Neural cell (in vitro differentiated cells): ENCODE results near the gene DDX31. TPM values are rescaled to one million over a fixed set of nuclear protein-coding genes. Genes with fewer than 3 reads are reported as not detected.

ENCODE experiments used
- H2AFZ ChIP-seq: fragments of 200-600, 300-800 bp; sonication (generic), shearing (Covaris generic); 2 replicates; pipeline ENCODE4 v1.6.0; 2014; ENCODE audit warnings: low read depth, mild to moderate bottlenecking, antibody characterized with exemption, low read length, moderate library complexity
- H3F3A ChIP-seq: fragments of 200-600 bp; shearing (Covaris generic); 2 replicates; pipeline ENCODE4 v1.6.1; 2016; ENCODE audit warnings: mild to moderate bottlenecking, moderate library complexity, mixed read lengths, antibody characterized with exemption, low read length; ENCODE audit not compliant: insufficient read depth, poor library complexity, severe bottlenecking
- H3K27ac ChIP-seq: fragments of 200-600, 300-800 bp; sonication (generic), shearing (Covaris generic); 2 replicates; pipeline ENCODE4 v1.5.1; 2014; ENCODE audit warnings: mild to moderate bottlenecking, low read length, moderate library complexity
- H3K27me3 ChIP-seq: fragments of 300-800, 200-600 bp; sonication (generic), shearing (Covaris generic); 2 replicates; pipeline ENCODE4 v1.6.0; 2014; ENCODE audit warnings: mild to moderate bottlenecking, low read depth, low read length, moderate library complexity; ENCODE audit not compliant: insufficient read depth
- H3K36me3 ChIP-seq: fragments of 300-800, 200-600 bp; sonication (generic), shearing (Covaris generic); 2 replicates; pipeline ENCODE4 v1.5.1; 2014; ENCODE audit warnings: mild to moderate bottlenecking, antibody characterized with exemption, low read length, moderate library complexity; ENCODE audit not compliant: insufficient read depth
- H3K4me2 ChIP-seq: fragments of 300-800, 200-600 bp; sonication (generic), shearing (Covaris generic); 2 replicates; pipeline ENCODE4 v1.6.0; 2014; ENCODE audit warnings: mild to moderate bottlenecking, low read length
- H3K4me3 ChIP-seq: fragments of 300-800, 200-600 bp; sonication (generic), shearing (Covaris generic); 2 replicates; pipeline ENCODE4 v1.5.1; 2014; ENCODE audit warnings: mild to moderate bottlenecking, low read length, moderate library complexity
- H3K79me2 ChIP-seq: fragments of 200-600 bp; shearing (Covaris generic); replicated peaks from 2 replicates; pipeline ENCODE4 v1.6.0; 2014; ENCODE audit warnings: mild to moderate bottlenecking, low read length, moderate library complexity; ENCODE audit not compliant: insufficient read depth
- H3K9ac ChIP-seq: fragments of 300-800, 200-600 bp; sonication (generic), shearing (Covaris generic); 2 replicates; pipeline ENCODE4 v1.6.1; 2016; ENCODE audit warnings: mild to moderate bottlenecking, low read length, mixed read lengths
- H3K9me2 ChIP-seq: fragments of 200-600 bp; shearing (Covaris generic); 2 replicates; pipeline ENCODE4 v1.6.1; 2016; ENCODE audit warnings: mild to moderate bottlenecking, low read length, mixed read lengths; ENCODE audit not compliant: insufficient read depth
- H3K9me3 ChIP-seq: fragments of 200-600, 300-800 bp; sonication (generic), shearing (Covaris generic); 2 replicates; pipeline ENCODE4 v1.6.1; 2016; ENCODE audit warnings: mild to moderate bottlenecking, mixed run types, low read length, moderate library complexity, mixed read lengths
- H4K20me1 ChIP-seq: fragments of 200-600 bp; shearing (Covaris generic); 2 replicates; pipeline ENCODE4 v1.6.1; 2016; ENCODE audit warnings: mild to moderate bottlenecking, mixed run types; ENCODE audit not compliant: insufficient read depth
- CTCF ChIP-seq: fragments of 450-650 bp; IDR thresholded peaks from 2 replicates; pipeline ENCODE4 v1.5.1; 2014; ENCODE audit warnings: antibody characterized with exemption, mild to moderate bottlenecking, moderate library complexity; ENCODE audit not compliant: poor library complexity, severe bottlenecking
- EP300 ChIP-seq: fragments of 450-650 bp; conservative IDR thresholded peaks from 2 replicates; pipeline ENCODE4 v1.6.1; 2014; ENCODE audit warnings: antibody characterized with exemption, mild to moderate bottlenecking, moderate library complexity; ENCODE audit not compliant: poor library complexity, severe bottlenecking
- EZH2 ChIP-seq: fragments of 200-600, 300-800 bp; shearing (Covaris generic), sonication (generic); IDR thresholded peaks from 2 replicates; pipeline ENCODE4 v1.6.1; 2014; ENCODE audit warnings: antibody characterized with exemption, low read length, borderline replicate concordance, mild to moderate bottlenecking; ENCODE audit not compliant: insufficient read depth, poor library complexity, severe bottlenecking
- MXI1 ChIP-seq: fragments of 450-650 bp; conservative IDR thresholded peaks from 2 replicates; pipeline ENCODE4 v1.6.1; 2014; ENCODE audit warnings: antibody characterized with exemption, mild to moderate bottlenecking; ENCODE audit not compliant: poor library complexity, severe bottlenecking
- POLR2AphosphoS5 ChIP-seq: IDR thresholded peaks from 2 replicates; pipeline ENCODE4 v1.6.1; 2012
- RAD21 ChIP-seq: fragments of 450-650 bp; conservative IDR thresholded peaks from 2 replicates; pipeline ENCODE4 v1.6.1; 2014; ENCODE audit warnings: antibody characterized with exemption, mild to moderate bottlenecking, moderate library complexity
- REST ChIP-seq: IDR thresholded peaks from 2 replicates; pipeline ENCODE4 v1.6.1; 2012; ENCODE audit warnings: borderline replicate concordance
- SMC3 ChIP-seq: fragments of 450-650 bp; conservative IDR thresholded peaks from 2 replicates; pipeline ENCODE4 v1.6.1; 2014; ENCODE audit warnings: antibody characterized with exemption, mild to moderate bottlenecking, moderate library complexity; ENCODE audit not compliant: poor library complexity
- TAF1 ChIP-seq: IDR thresholded peaks from 2 replicates; pipeline ENCODE4 v1.6.1; 2012; ENCODE audit warnings: low read depth
- polyA plus RNA-seq: library from polyadenylated mRNA; depleted of rRNA; stranded (reverse); fragments of >200 nt; gene quantifications from 2 replicates; pipeline ENCODE4 v1.2.3, GENCODE V29; 2014

DDX31 gene
- polyA plus RNA-seq, 1 donor from 2014 or later, result 12.8 TPM

DNA sequence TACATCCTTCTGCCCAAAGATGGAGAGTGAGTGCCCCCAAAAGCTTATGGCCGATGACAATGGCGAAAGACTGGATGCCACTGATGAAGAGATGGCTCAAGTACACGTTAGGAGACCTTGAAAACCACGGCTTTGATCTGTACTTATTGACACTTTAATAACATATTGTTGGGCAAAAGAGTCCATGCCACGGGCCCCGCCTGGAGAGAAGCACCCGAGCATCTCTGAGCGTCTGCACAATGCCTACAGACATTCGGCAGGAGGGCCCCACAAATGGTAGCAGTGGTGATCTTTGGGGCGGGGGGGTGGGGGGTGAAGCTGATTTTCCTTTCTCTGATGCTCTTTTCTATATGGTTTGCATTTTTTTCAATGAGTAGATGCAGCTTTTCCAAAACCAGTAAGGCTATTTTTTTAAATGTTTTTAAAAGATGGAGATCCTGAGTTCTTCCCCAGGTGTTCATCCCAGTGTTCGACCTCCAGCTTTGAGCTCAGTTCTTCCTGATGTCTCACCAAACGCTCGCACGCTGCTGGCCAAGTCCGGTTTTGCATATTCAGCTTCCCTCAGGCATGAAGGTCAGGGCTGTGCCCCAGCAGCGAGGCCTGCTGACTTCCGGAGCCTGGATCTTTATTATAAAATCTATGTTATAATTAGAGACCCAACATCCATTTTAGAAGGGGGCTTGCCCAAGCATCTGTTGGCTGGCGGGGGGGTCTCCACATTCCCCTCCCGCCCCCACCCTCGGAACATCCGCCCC, 121.6 kb downstream of the DDX31 start:
- H3K9ac ChIP-seq, result no peak overlapping the region
- H3K27me3 ChIP-seq, result no peaks in the 10 kb centered on the region
- H3K36me3 ChIP-seq, result no peaks in the 10 kb centered on the region
- H4K20me1 ChIP-seq, result no peaks in the 10 kb centered on the region
- TF ChIP-seq SMC3, result no peak
- no peak for TF ChIP-seq POLR2AphosphoS5
- H2AFZ ChIP-seq, result no peak overlapping the region
- H3K9me2 ChIP-seq, result no peaks in the 10 kb centered on the region
- H3K4me2 ChIP-seq, result no peak overlapping the region
- no peaks in the 10 kb centered on the region for H3K9me3 ChIP-seq
- no peak overlapping the region for H3K4me3 ChIP-seq
- H3K27ac ChIP-seq, result no peak overlapping the region
- H3F3A ChIP-seq, result no peaks in the 10 kb centered on the region
- no peaks in the 10 kb centered on the region for H3K79me2 ChIP-seq

GRCh38 chr9:132547436-132547835, 122.3 kb downstream of the DDX31 start:
- no peak overlapping the region for H3K4me3 ChIP-seq
- H3K27me3 ChIP-seq, result no peaks in the 10 kb centered on the region
- no peak overlapping the region for H3K4me2 ChIP-seq
- H4K20me1 ChIP-seq, result no peaks in the 10 kb centered on the region
- H3K27ac ChIP-seq, result no peak overlapping the region
- no peak for TF ChIP-seq RAD21
- no peak for TF ChIP-seq SMC3
- no peak for TF ChIP-seq CTCF
- no peak for TF ChIP-seq EZH2
- no peak for TF ChIP-seq MXI1
- TF ChIP-seq EP300, result no peak
- TF ChIP-seq REST, result no peak
- no peak for TF ChIP-seq TAF1
- no peak for TF ChIP-seq POLR2AphosphoS5
- no peaks in the 10 kb centered on the region for H3K36me3 ChIP-seq
- H3K9ac ChIP-seq, result no peak overlapping the region
- no peaks in the 10 kb centered on the region for H3K9me3 ChIP-seq
- H3K79me2 ChIP-seq, result no peaks in the 10 kb centered on the region
- H3F3A ChIP-seq, result no peaks in the 10 kb centered on the region
- H3K9me2 ChIP-seq, result no peaks in the 10 kb centered on the region
- H2AFZ ChIP-seq, result no peak overlapping the region
